Measurements from ENCODE around the gene RESP18. TPM values are rescaled to one million over a fixed set of nuclear protein-coding genes. Genes with fewer than 3 reads are reported as not detected.

The RESP18 gene
- total and polyA plus RNA-seq, 2 of the 4 experiments (the other 2 are of a cell fraction) = not detected

- dilution Hi-C loops (cut with HindIII; ENCODE audit: low sequenced_read_pairs, unreplicated experiment) = no loop called here
- Histone ChIP-seq H2AK9ac (replicated peaks; ENCODE audit: low read depth, low read length, poor library complexity) (no peak overlapping the region), H3K27ac (ENCODE audit: insufficient read depth, low read length) (no peak overlapping the region), H3K9me1 (ENCODE audit: insufficient read depth, low read length) (no peaks in the 10 kb centered on the region), H3K18ac (ENCODE audit: low read depth, low read length) (no peak overlapping the region), H3K23ac (ENCODE audit: low read depth, low read length) (no peak overlapping the region), H2AFZ (replicated peaks; ENCODE audit: low read length, poor library complexity) (no peak overlapping the region), H2BK5ac (ENCODE audit: low read depth, low read length, poor library complexity, severe bottlenecking) (no peak overlapping the region), H3K56ac (ENCODE audit: extremely low read depth, insufficient read depth, low read length) (no peak overlapping the region), H4K8ac (ENCODE audit: low read depth in 2 of 2, low read length in 2 of 2) (no peak overlapping the region), H2BK120ac (ENCODE audit: low read depth, low read length) (no peak overlapping the region), H2BK15ac (ENCODE audit: low read depth, low read length) (no peak overlapping the region), H3K14ac (replicated peaks; ENCODE audit: low read depth, low read length) (no peak overlapping the region), H3K9ac (ENCODE audit: low read depth, low read length) (no peak overlapping the region), H3K27me3 (ENCODE audit: control insufficient read depth, insufficient read depth, low read length) (no peaks in the 10 kb centered on the region), H2AK5ac (ENCODE audit: low read depth, low read length) (no peak overlapping the region), H4K20me1 (ENCODE audit: insufficient read depth, low read length) (no peaks in the 10 kb centered on the region), H3K4me1 (ENCODE audit: control insufficient read depth, insufficient read depth, low read length) (peaks cover 2% of the 10 kb centered on the region; the same call in 1 of the 2 replicates), H4K5ac (ENCODE audit: low read depth, low read length) (no peak overlapping the region), H4K91ac (ENCODE audit: insufficient read depth, low read depth, low read length) (no peak overlapping the region), H2BK20ac (ENCODE audit: low read depth, low read length) (no peak overlapping the region), H3K9me3 (ENCODE audit: control insufficient read depth, insufficient read depth, low read length) (no peaks in the 10 kb centered on the region), H3K36me3 (ENCODE audit: control insufficient read depth, insufficient read depth, low read length) (peaks cover 4% of the 10 kb centered on the region), H3K79me1 (ENCODE audit: low read depth in 1 of 2, low read length in 2 of 2) (no peaks in the 10 kb centered on the region), H3K4me2 (ENCODE audit: low read depth, low read length) (no peak overlapping the region), H3K4ac (ENCODE audit: low read depth, low read length) (no peak overlapping the region), H3K4me3 (ENCODE audit: insufficient read depth, low read depth, low read length) (no peak overlapping the region)
- TF ChIP-seq MXI1 (IDR thresholded peaks at IDR 0.05; ENCODE audit: borderline replicate concordance, low read depth, low read length) = no peak
- no peak for TF ChIP-seq NFE2L2 (IDR thresholded peaks at IDR 0.05; ENCODE audit: low read depth, low read length)
- no peak for TF ChIP-seq CTCF (conservative IDR thresholded peaks at IDR 0.05; ENCODE audit: low read depth, low read length)
- TF ChIP-seq ELK1 (IDR thresholded peaks at IDR 0.05; ENCODE audit: borderline replicate concordance, low read depth, low read length) = no peak
- TF ChIP-seq RFX5 (IDR thresholded peaks at IDR 0.05; ENCODE audit: low read depth, low read length) = no peak
- no peak for TF ChIP-seq MAZ (IDR thresholded peaks at IDR 0.05; ENCODE audit: borderline replicate concordance, low read depth, low read length)
- no peak for TF ChIP-seq BHLHE40 (IDR thresholded peaks at IDR 0.05; ENCODE audit: low read depth, low read length)
- TF ChIP-seq SMC3 (IDR thresholded peaks at IDR 0.05; ENCODE audit: low read depth, low read length) = no peak
- TF ChIP-seq USF2 (IDR thresholded peaks at IDR 0.05; ENCODE audit: low read depth, low read length) = no peak
- no peak for TF ChIP-seq POLR2A (IDR thresholded peaks at IDR 0.05; ENCODE audit: low read depth, low read length)
- no peak for TF ChIP-seq CHD1 (IDR thresholded peaks at IDR 0.05; ENCODE audit: low read depth, low read length)
- no peak for TF ChIP-seq CEBPB (IDR thresholded peaks at IDR 0.05; ENCODE audit: low read depth, low read length)
- no peak for TF ChIP-seq RAD21 (IDR thresholded peaks at IDR 0.05; ENCODE audit: low read length)
- no peak for TF ChIP-seq RCOR1 (IDR thresholded peaks at IDR 0.05; ENCODE audit: insufficient replicate concordance, low read length)
- TF ChIP-seq MAFK (IDR thresholded peaks at IDR 0.05; ENCODE audit: low read depth, low read length) = no peak
- no peak for TF ChIP-seq FOS (IDR thresholded peaks at IDR 0.05; ENCODE audit: low read depth, low read length)
- POLR2A ChIA-PET (ENCODE audit: unreplicated experiment) = no interaction called here
- intact Hi-C loops (cut with micrococcal nuclease) = no loop called here
- in situ Hi-C loops (cut with MboI; ENCODE audit: low sequenced_read_pairs) = no loop called here
- BruUV-seq (replicated peaks) = no TSS peak
- ATAC-seq (ENCODE audit: low read depth) = no peak
- CTCF ChIA-PET = interaction anchor here (0.6 to 1.4 kb wide), 2 partner anchors 22 to 36 kb away, joined by 3 read pairs; no protein-coding TSS in a partner anchor
- 93% methylated on average over 2 of the region's 5 CpGs; no CpG with 5 or more reads in 1 of the 2 experiments for WGBS, 2 experiments (ENCODE audit: extremely low coverage in 2 of 2, insufficient read length in 1 of 2)
- DNase-seq = no peak
Observed at GRCh38 chr2:219300022-219300421, 32.5 kb downstream of the RESP18 start.

Measured in IMR-90 (cell line).